WI38 (cell line): ENCODE data around the gene PTPN5.
A peak's percentile ranks its signal among the peaks of the same experiment; 100 is the strongest.

Experiments
- H3K4me3 ChIP-seq: 2 replicates; pipeline ENCODE4 v1.5.1; 2011; ENCODE audit warnings: low read depth, mild to moderate bottlenecking, control low read depth, low read length
- TF ChIP-seq, protein P1 (sequence below): IDR thresholded peaks from 2 replicates; pipeline ENCODE4 v1.5.1; 2012; ENCODE audit warnings: low read depth, mild to moderate bottlenecking, control low read depth, low read length

The PTPN5 gene

DNA sequence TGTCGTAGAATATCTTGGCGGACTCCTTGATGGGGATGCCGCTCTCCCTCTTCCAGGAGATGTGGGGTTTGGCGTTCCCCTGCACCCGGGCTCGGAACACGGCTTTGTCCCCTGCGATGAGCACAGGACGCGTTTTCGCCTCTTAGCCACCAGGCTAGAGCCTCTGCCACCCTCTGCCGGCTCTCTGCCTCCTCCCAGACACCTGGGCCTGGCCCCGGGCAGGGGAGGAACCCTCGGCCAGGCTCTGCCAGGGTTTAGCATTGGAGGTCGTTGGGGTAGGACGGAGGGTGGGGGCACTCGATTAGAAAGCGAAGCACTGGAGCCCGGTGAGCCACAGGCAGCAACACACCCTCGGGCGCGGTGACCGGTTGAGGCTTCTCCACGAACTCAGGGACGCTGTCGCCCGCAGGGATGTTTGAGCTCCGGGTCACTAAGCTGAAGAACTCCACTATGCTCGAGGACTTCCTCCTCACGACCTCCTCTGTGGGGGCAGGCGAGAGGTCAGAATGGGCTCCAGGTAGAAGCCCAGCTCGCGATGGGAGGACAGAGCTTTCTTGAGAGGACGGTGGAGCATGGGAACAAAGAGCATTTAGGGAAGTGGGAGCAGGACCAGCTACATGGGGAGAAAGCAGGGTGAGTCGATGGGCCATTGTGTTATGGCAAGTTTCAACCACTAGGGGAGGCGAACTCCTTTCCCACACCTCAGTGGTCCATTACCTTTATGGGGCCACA is 69.9 kb downstream of the PTPN5 start:
- TF ChIP-seq, protein P1, sequence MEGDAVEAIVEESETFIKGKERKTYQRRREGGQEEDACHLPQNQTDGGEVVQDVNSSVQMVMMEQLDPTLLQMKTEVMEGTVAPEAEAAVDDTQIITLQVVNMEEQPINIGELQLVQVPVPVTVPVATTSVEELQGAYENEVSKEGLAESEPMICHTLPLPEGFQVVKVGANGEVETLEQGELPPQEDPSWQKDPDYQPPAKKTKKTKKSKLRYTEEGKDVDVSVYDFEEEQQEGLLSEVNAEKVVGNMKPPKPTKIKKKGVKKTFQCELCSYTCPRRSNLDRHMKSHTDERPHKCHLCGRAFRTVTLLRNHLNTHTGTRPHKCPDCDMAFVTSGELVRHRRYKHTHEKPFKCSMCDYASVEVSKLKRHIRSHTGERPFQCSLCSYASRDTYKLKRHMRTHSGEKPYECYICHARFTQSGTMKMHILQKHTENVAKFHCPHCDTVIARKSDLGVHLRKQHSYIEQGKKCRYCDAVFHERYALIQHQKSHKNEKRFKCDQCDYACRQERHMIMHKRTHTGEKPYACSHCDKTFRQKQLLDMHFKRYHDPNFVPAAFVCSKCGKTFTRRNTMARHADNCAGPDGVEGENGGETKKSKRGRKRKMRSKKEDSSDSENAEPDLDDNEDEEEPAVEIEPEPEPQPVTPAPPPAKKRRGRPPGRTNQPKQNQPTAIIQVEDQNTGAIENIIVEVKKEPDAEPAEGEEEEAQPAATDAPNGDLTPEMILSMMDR = peak; percentile 77

DNA sequence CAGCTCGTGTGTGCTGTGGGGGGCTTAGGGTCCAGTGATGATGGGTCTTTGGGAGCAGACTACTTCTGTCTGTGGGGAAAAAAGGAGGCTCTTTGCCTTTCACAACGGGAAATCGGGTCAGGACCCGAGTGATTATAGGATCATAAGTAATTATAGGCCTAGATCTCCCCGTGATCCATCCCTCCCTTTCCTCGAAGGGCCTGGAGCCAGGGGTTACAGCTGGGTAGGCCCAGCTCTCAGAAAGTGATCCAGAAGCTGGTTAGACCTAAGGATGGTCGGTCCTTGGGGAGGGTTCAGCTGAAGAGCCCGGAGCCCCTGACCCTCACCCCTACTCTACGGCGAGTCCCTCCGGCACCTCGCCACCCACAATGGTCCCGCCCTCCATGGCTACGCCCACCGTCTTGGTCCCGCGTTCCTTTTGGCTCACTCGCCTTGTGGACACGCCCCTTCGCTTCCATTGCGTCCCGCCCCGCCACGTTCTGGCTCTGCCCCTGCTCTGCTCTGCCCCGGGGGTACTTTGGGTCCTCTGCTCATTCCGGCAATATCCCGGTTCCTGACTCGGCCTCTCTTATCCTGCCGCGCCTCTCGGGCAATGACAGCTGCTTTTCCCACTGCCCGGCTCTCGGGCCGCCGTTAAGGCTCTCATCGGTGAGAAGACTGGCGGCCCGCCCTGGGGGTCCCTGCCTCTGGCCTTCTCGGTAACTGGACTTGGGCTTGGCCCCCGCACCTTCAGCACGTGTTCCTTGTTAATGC is 70.6 kb downstream of the PTPN5 start:
- TF ChIP-seq, protein P1 = no peak
- peak overlapping the region; percentile 54 for H3K4me3 ChIP-seq

More for the DNA sequence above, 69.9 kb downstream of the PTPN5 start:
- H3K4me3 ChIP-seq = peak overlapping the region; percentile 54

DNA sequence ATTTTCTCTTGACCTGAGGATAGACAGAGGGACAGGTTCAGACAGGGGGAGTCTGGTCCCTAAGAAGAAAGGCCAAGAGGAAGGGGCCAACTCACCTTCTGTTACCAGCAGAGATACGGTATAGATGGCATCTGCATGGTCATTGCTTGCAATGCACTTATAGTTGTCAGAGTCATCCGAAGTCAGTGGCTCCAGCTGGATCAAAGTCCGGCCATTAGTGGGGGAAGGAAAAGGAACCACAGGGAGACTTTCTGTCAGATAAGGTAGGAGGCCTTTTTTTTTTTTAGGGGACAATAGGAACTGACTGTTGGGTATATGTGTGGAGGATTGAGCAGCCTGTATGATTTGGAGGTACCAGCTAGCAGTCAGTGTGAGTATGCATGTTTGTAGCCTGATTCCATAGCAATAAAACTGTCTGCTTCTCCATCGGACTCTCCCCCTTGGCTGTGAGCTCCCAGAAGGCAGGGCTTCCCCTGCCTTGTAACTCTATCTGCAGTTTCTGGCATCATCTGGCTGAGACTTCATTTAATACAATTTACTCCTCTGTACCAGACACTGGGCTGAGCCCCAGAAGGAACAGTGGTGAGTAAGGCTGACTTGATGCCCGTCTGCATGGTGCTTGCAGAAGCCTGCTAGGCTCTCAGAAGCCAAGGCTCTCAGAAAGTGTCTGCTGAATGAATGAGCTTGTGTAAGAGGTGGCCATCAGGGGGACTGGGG is 71.3 kb downstream of the PTPN5 start:
- no peak overlapping the region; the same call in 1 of the 2 replicates for H3K4me3 ChIP-seq
- TF ChIP-seq, protein P1 = no peak

DNA sequence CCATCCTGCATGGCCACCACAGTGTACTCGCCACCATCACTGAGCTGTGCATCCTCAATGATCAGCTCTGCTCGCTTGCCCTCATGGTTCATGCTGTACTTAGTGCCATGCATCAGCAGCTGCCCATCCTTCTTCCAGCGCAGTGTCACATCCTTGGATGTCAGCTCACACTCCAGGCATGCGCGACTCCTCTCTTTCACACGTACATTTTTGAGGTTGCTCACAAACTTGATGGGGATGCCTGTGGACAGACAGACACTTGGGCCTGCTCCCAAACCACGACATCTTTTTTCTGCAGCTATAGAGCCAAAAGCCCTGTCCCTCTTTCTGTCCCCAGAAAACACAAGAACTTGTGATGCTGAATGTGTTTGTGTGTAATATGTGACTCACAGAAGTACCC is 76.1 kb downstream of the PTPN5 start:
- H3K4me3 ChIP-seq = no peak overlapping the region
- TF ChIP-seq, protein P1 = no peak

DNA sequence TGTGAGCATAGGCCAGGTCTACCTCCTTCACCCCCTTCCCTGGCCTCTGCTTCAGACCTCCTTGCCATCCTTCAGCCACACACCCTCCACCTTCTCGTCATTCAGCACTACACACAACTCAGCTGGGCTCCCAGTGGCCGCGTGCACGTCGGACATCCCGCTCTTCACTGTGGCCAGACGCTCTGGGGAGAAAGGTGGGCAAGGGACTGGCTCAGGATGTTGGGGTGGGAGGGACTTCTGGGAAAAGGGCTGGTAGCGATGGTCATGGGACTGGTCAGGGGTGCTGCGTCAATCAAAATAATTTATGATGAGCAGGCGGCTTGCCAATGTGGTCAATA is 77.2 kb downstream of the PTPN5 start:
- no peak overlapping the region for H3K4me3 ChIP-seq
- TF ChIP-seq, protein P1 = no peak

DNA sequence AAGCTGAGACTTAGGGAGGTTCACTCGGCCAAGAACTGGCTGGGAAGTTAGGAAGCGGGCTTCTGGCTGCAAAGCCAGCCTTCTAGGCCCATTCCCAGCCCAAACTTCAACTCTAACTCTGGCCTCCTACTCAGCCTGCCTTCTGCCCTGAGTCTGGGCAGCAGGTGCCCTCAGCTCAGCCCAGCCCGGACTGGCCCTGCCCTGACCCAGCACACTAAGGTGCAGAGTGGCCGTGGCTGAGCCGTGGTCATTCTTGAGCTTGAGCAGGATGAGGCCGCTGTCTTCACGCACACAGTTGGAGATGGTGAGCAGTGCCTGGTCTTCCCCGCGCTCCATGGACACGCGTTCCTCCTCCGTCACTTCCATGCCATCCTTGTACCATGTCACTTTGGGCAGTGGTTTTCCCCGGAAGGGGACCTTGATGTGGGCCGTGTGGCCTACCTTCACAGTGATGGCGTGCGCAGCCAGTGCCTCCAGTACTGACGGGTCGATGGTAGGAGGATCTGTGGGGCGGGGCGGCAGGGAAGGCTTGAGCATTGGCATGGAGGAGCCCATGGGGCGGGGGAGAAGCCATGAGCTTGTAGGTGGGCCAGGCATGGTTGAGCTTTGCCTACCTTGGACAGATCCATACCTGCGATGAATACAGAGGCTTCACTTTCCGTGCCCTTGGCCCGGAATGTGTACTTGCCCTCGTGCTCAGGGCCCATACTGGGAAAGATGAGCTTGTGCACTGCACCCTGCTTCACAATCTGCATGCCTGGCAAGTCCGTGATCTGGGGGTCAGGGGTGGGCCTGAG is 77.8 kb downstream of the PTPN5 start:
- H3K4me3 ChIP-seq = no peak overlapping the region
- TF ChIP-seq, protein P1 = no peak
